GM06990 (cell line): ENCODE results near the gene HELZ.
"Not testable (repeated sequence)": the region's sequence is repeated elsewhere in the genome, so short reads cannot be mapped to it uniquely, and the experiment has no call there.

Experiments
- DNase-seq: peaks from one replicate; pipeline ENCODE4 v3.0.0-alpha.2; 2011; ENCODE audit not compliant: insufficient read length; ENCODE audit errors: extremely low read depth
- H3K27me3 ChIP-seq: replicated peaks from 2 replicates; pipeline ENCODE4 v1.6.0; 2011; ENCODE audit warnings: low read length; ENCODE audit not compliant: control insufficient read depth, insufficient read depth
- H3K36me3 ChIP-seq: 2 replicates; pipeline ENCODE4 v1.5.1; 2011; ENCODE audit warnings: low read length; ENCODE audit not compliant: control insufficient read depth, insufficient read depth
- H3K4me3 ChIP-seq: replicated peaks from 2 replicates; pipeline ENCODE4 v1.5.1; 2011; ENCODE audit warnings: low read depth, mild to moderate bottlenecking, control low read depth, low read length
- TF ChIP-seq, protein P1 (sequence below): IDR thresholded peaks from 2 replicates; pipeline ENCODE4 v1.5.1; 2011; ENCODE audit warnings: low read length, control low read depth, mild to moderate bottlenecking, inconsistent platforms; ENCODE audit not compliant: insufficient read depth, poor library complexity, severe bottlenecking

The HELZ gene

GRCh38 chr17:67128700-67129099 lies 116.3 kb downstream of the HELZ start:
- DNase-seq, result no peak
- Histone ChIP-seq H3K4me3 (no peak overlapping the region), H3K36me3 (no peaks in the 10 kb centered on the region; the same call in 1 of the 2 replicates), H3K27me3 (no peaks in the 10 kb centered on the region)
- TF ChIP-seq, protein P1, sequence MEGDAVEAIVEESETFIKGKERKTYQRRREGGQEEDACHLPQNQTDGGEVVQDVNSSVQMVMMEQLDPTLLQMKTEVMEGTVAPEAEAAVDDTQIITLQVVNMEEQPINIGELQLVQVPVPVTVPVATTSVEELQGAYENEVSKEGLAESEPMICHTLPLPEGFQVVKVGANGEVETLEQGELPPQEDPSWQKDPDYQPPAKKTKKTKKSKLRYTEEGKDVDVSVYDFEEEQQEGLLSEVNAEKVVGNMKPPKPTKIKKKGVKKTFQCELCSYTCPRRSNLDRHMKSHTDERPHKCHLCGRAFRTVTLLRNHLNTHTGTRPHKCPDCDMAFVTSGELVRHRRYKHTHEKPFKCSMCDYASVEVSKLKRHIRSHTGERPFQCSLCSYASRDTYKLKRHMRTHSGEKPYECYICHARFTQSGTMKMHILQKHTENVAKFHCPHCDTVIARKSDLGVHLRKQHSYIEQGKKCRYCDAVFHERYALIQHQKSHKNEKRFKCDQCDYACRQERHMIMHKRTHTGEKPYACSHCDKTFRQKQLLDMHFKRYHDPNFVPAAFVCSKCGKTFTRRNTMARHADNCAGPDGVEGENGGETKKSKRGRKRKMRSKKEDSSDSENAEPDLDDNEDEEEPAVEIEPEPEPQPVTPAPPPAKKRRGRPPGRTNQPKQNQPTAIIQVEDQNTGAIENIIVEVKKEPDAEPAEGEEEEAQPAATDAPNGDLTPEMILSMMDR, result no peak

GRCh38 chr17:67127925-67128324 lies 117.1 kb downstream of the HELZ start:
- no peak for DNase-seq
- no peaks in the 10 kb centered on the region for H3K27me3 ChIP-seq
- no peaks in the 10 kb centered on the region; the same call in 1 of the 2 replicates for H3K36me3 ChIP-seq
- no peak overlapping the region for H3K4me3 ChIP-seq
- TF ChIP-seq, protein P1, result no peak

GRCh38 chr17:67126983-67127382 lies 118.0 kb downstream of the HELZ start:
- Histone ChIP-seq H3K4me3 (no peak overlapping the region), H3K36me3 (no peaks in the 10 kb centered on the region; the same call in 1 of the 2 replicates), H3K27me3 (no peaks in the 10 kb centered on the region)
- TF ChIP-seq, protein P1, result no peak
- no peak for DNase-seq

- not testable (repeated sequence) for H3K27me3 ChIP-seq, H3K36me3 ChIP-seq, DNase-seq, H3K4me3 ChIP-seq
These were observed 118.5 kb downstream of the HELZ start for GRCh38 chr17:67126543-67126942.

GRCh38 chr17:67125924-67126323 lies 119.1 kb downstream of the HELZ start:
- no peaks in the 10 kb centered on the region; the same call in 1 of the 2 replicates for H3K36me3 ChIP-seq
- DNase-seq, result no peak
- no peak overlapping the region for H3K4me3 ChIP-seq
- TF ChIP-seq, protein P1, result no peak
- H3K27me3 ChIP-seq, result no peaks in the 10 kb centered on the region

DNA sequence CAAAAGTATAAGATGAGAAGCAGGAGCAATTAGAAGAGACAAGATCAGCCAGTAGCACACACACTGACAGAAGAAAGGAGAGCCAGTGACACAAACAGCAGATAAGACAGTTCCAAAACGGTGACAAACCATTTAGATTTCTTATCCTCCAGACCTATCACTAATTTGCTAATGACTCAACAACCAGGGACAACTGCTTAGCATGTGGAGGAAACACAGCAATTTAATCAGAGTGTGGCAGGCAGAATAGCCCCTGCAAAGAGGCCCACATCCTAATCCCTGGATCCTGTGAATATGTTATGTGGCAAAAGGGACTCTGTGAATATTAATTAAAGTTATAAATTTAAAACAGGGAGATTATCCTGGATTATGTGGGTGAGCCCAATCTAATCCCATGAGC lies 119.6 kb downstream of the HELZ start:
- Histone ChIP-seq H3K36me3 (no peaks in the 10 kb centered on the region; the same call in 1 of the 2 replicates), H3K27me3 (no peaks in the 10 kb centered on the region), H3K4me3 (no peak overlapping the region)
- DNase-seq, result no peak
- TF ChIP-seq, protein P1, result no peak
